Fibroblast of the aortic adventitia (primary cell): Measurements from ENCODE around the gene COA1. TPM values are rescaled to one million over a fixed set of nuclear protein-coding genes. Genes with fewer than 3 reads are reported as not detected.
"Not testable (repeated sequence)": the region's sequence is repeated elsewhere in the genome, so short reads cannot be mapped to it uniquely, and the experiment has no call there.

Experiments used
- DNase-seq: peaks from one replicate; pipeline ENCODE4 v3.0.0-alpha.2; 2010; ENCODE audit warnings: low read depth
- H3K4me3 ChIP-seq: 2 replicates; pipeline ENCODE4 v1.5.1; 2011; ENCODE audit warnings: low read depth, mild to moderate bottlenecking, control low read depth, low read length, moderate library complexity
- CTCF ChIP-seq: IDR thresholded peaks from 2 replicates; pipeline ENCODE4 v1.5.1; 2011; ENCODE audit warnings: mild to moderate bottlenecking, low read length, control low read depth, inconsistent platforms; ENCODE audit not compliant: insufficient read depth
- total RNA-seq: library from RNA; depleted of rRNA; stranded (reverse); fragments of >200 nt; gene quantifications from 2 replicates; pipeline ENCODE4 v1.2.3, GENCODE V29; 2012; ENCODE audit warnings: low replicate concordance

The COA1 gene
- total RNA-seq, 1 donor, result 71.4 TPM

- H3K4me3 ChIP-seq, result no peak overlapping the region
- no peak for TF ChIP-seq CTCF
- DNase-seq, result peak; percentile 62
Observed at GRCh38 chr7:43636093-43636492, 93.2 kb downstream of the COA1 start.

DNA sequence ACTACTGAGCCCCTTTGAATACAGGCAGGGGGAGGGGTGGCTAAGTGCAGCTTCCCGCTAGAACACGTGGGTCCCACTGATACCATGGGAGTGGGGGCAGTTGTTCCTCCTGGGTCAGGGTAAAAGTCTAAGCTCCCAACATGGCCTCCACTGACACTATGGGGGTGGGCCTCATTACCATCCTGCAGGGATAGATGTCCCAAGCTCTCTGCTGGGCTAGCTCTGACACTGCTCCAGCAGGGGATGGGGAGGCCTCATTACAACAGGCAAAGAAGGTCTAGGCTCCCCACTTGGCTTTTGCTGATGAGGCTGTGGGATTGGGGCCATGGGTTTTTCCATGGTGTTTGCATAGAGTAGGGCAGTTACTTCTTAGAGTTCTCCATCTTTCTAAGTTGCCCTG is 94.9 kb downstream of the COA1 start:
- TF ChIP-seq CTCF, result no peak
- no peak for DNase-seq
- H3K4me3 ChIP-seq, result no peak overlapping the region

DNA sequence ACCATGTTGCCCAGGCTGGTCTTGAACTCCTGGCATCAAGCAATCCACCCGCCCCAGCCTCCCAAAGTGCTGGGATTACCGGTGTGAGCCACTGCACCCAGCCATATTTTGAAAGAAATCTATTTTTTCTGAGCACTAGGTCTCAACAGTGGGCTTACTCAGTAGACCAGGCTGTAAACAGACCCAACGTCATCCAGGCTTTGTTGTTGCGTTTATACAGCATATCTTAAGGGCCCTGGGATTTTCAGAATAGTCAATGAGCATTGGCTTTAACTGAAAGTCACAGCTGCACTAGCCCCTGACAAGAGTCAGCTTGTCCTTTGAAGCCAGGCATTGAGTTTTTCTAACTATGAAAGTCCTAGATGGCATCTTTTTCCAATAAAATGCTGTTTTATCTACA is 96.6 kb downstream of the COA1 start:
- no peak for DNase-seq
- TF ChIP-seq CTCF, result no peak
- no peak overlapping the region for H3K4me3 ChIP-seq

GRCh38 chr7:43631559-43631958 is 97.8 kb downstream of the COA1 start:
- no peak overlapping the region for H3K4me3 ChIP-seq
- TF ChIP-seq CTCF, result no peak
- no peak for DNase-seq

GRCh38 chr7:43630482-43630881 is 98.8 kb downstream of the COA1 start:
- no peak overlapping the region for H3K4me3 ChIP-seq
- TF ChIP-seq CTCF, result no peak
- no peak for DNase-seq

DNA sequence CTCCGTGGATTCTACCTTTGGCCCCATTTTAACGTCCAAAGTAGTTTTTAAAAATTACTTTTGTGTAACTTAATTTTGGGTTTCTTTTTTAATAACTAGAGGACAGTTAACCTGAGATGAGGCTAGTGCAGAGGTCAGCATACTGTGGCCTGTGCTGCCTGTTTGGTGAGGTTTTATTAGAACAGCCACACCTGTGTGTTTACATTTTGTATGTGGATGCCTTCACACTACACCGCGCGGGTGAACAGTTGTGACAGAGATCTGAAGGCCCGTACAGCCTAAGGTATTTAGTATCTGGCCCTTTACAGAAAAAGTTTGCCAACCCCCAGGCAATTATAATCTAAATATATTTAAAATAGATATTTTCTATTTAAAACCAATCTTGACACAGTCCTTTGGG is 99.5 kb downstream of the COA1 start:
- TF ChIP-seq CTCF, result no peak
- H3K4me3 ChIP-seq, result no peak overlapping the region
- DNase-seq, result no peak

DNA sequence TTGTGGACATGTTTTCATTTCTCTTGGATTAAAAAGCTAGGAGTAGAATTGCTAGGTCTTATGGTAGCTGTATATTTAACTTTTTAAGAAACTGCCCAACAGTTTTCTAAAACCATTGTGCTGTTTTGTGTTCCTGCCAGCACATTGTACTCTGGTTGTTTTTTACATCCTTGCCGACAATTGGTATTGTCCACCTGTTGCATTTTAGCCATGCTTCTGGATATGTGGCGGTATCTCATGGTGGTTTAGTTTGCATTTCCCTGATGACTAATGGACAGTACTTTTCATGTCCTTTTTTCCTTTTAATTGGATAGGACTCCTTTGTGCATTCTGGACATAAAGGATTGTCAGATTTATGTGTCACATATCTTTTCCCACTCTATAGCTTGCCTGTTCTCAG is 100.9 kb downstream of the COA1 start:
- H3K4me3 ChIP-seq, result no peak overlapping the region
- no peak for DNase-seq
- TF ChIP-seq CTCF, result no peak

DNA sequence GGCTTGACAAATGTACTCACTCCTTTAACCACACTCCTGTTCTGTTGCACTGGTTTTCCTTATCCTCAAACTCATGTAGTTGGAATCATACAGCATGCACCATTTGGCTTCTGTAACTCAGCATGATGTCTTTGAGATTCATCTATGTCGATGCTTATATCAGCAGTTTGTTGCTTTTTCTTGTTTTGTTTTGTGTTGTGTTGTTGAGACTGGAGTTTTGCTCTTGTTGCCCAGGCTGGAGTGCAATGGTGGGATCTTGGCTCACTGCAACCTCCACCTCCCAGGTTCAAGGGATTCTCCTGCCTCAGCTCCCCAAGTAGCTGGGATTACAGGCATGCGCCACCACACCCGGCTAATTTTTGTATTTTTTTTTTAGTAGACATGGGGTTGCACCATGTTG is 101.5 kb downstream of the COA1 start:
- not testable (repeated sequence) for DNase-seq, H3K4me3 ChIP-seq
